T-helper 2 cell treated with Interferon-gamma antibody and Interleukin-4, amounts not matched to agents 5 μg/mL and 100 μg/mL, for 36 hours (primary cell): ENCODE data around the gene SLC6A18.

Experiments
- DNase-seq: peaks from one replicate; pipeline ENCODE4 v3.0.0; 2021; ENCODE audit warnings: low spot score
- H3K27ac Mint-ChIP-seq: one replicate; pipeline ENCODE4 v1.8.0; 2021; ENCODE audit warnings: mild to moderate bottlenecking, mixed read lengths
- H3K27me3 Mint-ChIP-seq: one replicate; pipeline ENCODE4 v1.8.0; 2021; ENCODE audit warnings: low read depth, mixed read lengths
- H3K36me3 Mint-ChIP-seq: one replicate; pipeline ENCODE4 v1.8.0; 2021; ENCODE audit warnings: low read depth, mixed read lengths
- H3K4me1 Mint-ChIP-seq: one replicate; pipeline ENCODE4 v1.8.0; 2021; ENCODE audit warnings: low read depth, mixed read lengths
- H3K4me3 Mint-ChIP-seq: one replicate; pipeline ENCODE4 v1.8.0; 2022; ENCODE audit warnings: mild to moderate bottlenecking, moderate library complexity, mixed read lengths
- H3K9me3 Mint-ChIP-seq: one replicate; pipeline ENCODE4 v1.8.0; 2021; ENCODE audit warnings: mixed read lengths

The SLC6A18 gene

DNA sequence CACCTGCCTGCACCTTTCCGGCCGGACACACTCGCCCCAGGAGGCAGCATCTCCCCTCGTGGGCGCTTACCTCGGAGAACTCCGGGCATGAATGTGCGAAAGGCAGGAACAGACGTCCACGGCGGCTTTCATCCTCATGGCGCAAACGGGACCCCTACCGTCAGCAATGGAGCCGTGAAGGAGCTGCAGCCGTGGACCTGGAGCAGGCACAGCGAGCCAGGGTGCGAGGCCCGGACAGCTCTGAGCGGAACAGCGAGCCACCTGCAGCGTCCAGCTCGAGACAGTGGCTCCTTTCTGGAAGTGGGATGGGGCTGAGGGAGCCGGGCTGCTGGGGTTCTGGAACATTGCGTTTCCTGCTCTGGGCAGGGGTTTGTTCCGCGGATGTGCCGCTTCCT is 31.6 kb upstream of the SLC6A18 start:
- Mint-ChIP-seq H3K9me3 (no peaks in the 10 kb centered on the region), H3K27me3 (peaks cover 14% of the 10 kb centered on the region), H3K36me3 (no peaks in the 10 kb centered on the region), H3K4me3 (no peak overlapping the region), H3K4me1 (no peaks in the 10 kb centered on the region), H3K27ac (no peak overlapping the region)
- no peak for DNase-seq

- Mint-ChIP-seq H3K4me1 (no peaks in the 10 kb centered on the region), H3K4me3 (no peak overlapping the region), H3K9me3 (no peaks in the 10 kb centered on the region), H3K27me3 (peaks cover 13% of the 10 kb centered on the region), H3K27ac (no peak overlapping the region), H3K36me3 (no peaks in the 10 kb centered on the region)
- DNase-seq = no peak
These were observed 30.8 kb upstream of the SLC6A18 start for GRCh38 chr5:1194378-1194777.

DNA sequence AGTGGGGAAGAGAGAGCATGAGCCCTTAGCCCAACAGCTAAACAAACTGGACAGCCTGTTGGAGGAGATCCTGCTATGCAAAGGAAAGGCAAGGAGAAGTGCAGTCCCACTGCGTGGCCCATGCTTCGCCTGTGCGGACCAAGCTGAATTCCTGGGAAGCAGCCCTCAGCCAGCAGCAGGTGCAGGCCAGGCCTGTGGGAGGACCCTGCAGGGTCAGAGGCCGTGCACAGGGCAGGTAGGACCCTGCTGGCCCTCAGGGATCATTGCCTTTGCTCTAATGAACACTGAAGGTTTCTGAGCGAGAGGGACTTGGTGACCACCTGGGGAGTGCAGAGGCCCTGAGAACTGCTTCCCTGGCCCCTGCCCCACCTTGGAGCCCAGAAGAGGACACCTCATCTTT is 29.7 kb upstream of the SLC6A18 start:
- no peak overlapping the region for H3K27ac Mint-ChIP-seq
- H3K36me3 Mint-ChIP-seq = no peaks in the 10 kb centered on the region
- H3K9me3 Mint-ChIP-seq = no peaks in the 10 kb centered on the region
- peaks cover 9% of the 10 kb centered on the region for H3K27me3 Mint-ChIP-seq
- no peak for DNase-seq
- no peaks in the 10 kb centered on the region for H3K4me1 Mint-ChIP-seq
- H3K4me3 Mint-ChIP-seq = no peak overlapping the region

- Mint-ChIP-seq H3K9me3 (no peaks in the 10 kb centered on the region), H3K36me3 (no peaks in the 10 kb centered on the region), H3K27me3 (peaks cover 7% of the 10 kb centered on the region), H3K4me1 (no peaks in the 10 kb centered on the region), H3K27ac (no peak overlapping the region), H3K4me3 (no peak overlapping the region)
- DNase-seq = no peak
These were observed 29.3 kb upstream of the SLC6A18 start for GRCh38 chr5:1195916-1196315.

GRCh38 chr5:1196562-1196961 is 28.6 kb upstream of the SLC6A18 start:
- no peaks in the 10 kb centered on the region for H3K9me3 Mint-ChIP-seq
- no peak overlapping the region for H3K4me3 Mint-ChIP-seq
- no peaks in the 10 kb centered on the region for H3K4me1 Mint-ChIP-seq
- peaks cover 6% of the 10 kb centered on the region for H3K27me3 Mint-ChIP-seq
- H3K36me3 Mint-ChIP-seq = no peaks in the 10 kb centered on the region
- H3K27ac Mint-ChIP-seq = no peak overlapping the region
- no peak for DNase-seq

DNA sequence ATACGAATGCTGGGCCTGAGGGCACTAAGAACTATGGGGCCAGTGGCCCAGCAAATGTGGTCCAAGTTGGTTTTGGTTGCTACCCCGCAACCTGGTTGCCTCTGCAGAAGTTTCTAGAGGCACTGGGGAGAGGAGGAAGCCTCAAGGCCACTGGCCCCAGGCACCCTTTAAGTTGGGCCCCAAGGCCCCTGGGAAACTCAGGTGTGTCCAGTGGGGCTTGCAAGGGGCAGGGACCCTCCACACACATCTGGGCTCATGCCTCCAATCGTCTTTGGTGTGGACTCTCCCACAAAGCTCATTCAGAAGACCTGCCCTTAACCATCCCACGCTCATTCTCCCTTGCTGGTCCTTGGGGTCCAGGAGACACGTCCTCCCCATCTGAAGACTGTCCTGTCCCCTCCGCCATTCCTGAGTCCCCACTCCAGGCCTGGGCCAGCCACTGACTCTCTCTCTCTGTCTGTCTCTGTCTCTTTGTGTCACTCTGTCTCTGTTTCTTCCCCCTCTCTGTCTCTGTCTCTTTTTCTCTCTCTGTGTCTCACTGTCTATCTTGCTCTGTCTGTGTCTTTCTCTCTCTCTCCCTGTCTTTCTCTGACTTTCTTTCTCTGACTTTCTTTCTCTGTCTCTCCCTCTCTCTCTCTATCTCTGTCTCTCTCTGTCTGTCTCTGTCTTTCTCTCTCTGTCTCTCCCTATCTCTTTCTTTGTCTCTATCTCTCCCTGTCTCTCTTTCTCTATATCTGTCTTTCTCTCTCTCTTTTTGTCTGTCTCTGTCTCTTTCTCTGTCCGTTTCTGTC is 27.1 kb upstream of the SLC6A18 start:
- no peak for DNase-seq
- Mint-ChIP-seq H3K27ac (no peak overlapping the region), H3K9me3 (no peaks in the 10 kb centered on the region), H3K27me3 (peaks cover under 1% of the 10 kb centered on the region), H3K4me3 (no peak overlapping the region), H3K36me3 (no peaks in the 10 kb centered on the region), H3K4me1 (no peaks in the 10 kb centered on the region)

DNA sequence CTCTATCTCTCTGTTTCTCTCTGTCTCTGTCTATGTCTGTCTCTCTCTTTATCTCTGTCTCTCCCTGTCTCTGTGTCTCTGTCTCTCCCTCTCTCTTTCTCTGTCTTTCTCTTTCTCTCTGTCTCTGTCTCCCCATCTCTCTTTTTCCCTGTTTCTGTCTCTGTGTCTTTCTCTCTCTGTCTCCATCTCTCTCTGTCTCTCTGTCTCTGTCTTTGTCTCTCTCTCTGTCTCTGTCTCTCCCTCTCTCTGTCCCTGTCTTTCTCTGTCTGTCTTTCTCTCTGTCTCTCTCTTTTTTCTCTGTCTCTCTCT is 25.9 kb upstream of the SLC6A18 start:
- H3K9me3 Mint-ChIP-seq = no peaks in the 10 kb centered on the region
- H3K27me3 Mint-ChIP-seq = no peaks in the 10 kb centered on the region
- no peak overlapping the region for H3K4me3 Mint-ChIP-seq
- H3K4me1 Mint-ChIP-seq = no peaks in the 10 kb centered on the region
- no peaks in the 10 kb centered on the region for H3K36me3 Mint-ChIP-seq
- DNase-seq = no peak
- H3K27ac Mint-ChIP-seq = no peak overlapping the region

- no peaks in the 10 kb centered on the region for H3K27me3 Mint-ChIP-seq
- no peak for DNase-seq
These were observed 25.3 kb upstream of the SLC6A18 start for GRCh38 chr5:1199649-1200494.

GRCh38 chr5:1200495-1201326 is 24.5 kb upstream of the SLC6A18 start:
- Mint-ChIP-seq H3K27me3 (no peaks in the 10 kb centered on the region), H3K9me3 (no peaks in the 10 kb centered on the region), H3K4me3 (no peak overlapping the region), H3K36me3 (no peaks in the 10 kb centered on the region), H3K27ac (no peak overlapping the region), H3K4me1 (no peaks in the 10 kb centered on the region)
- DNase-seq = no peak

More at GRCh38 chr5:1199649-1200494, 25.3 kb upstream of the SLC6A18 start:
- H3K4me1 Mint-ChIP-seq = no peaks in the 10 kb centered on the region
- H3K4me3 Mint-ChIP-seq = no peak overlapping the region
- no peak overlapping the region for H3K27ac Mint-ChIP-seq
- no peaks in the 10 kb centered on the region for H3K36me3 Mint-ChIP-seq
- no peaks in the 10 kb centered on the region for H3K9me3 Mint-ChIP-seq

- H3K27ac Mint-ChIP-seq = no peak within 1 kb of the TSS
- DNase-seq = no peak
- H3K27me3 Mint-ChIP-seq = no peaks in the 10 kb centered on the region
- H3K9me3 Mint-ChIP-seq = no peaks in the 10 kb centered on the region
- no peaks in the 10 kb centered on the region for H3K36me3 Mint-ChIP-seq
- H3K4me3 Mint-ChIP-seq = no peak within 1 kb of the TSS
- H3K4me1 Mint-ChIP-seq = no peaks in the 10 kb centered on the region
These were observed 23.7 kb upstream of the SLC6A18 start, which contains the start of gene SLC6A19 for GRCh38 chr5:1201327-1202025. Gene SLC6A19, plus strand, starts transcription at chr5:1201595. Its CDS starts 56 bp downstream, at chr5:1201651.

- no peak overlapping the region for H3K27ac Mint-ChIP-seq
- no peaks in the 10 kb centered on the region for H3K36me3 Mint-ChIP-seq
- no peaks in the 10 kb centered on the region for H3K9me3 Mint-ChIP-seq
- H3K4me3 Mint-ChIP-seq = no peak overlapping the region
- DNase-seq = no peak
- no peaks in the 10 kb centered on the region for H3K27me3 Mint-ChIP-seq
- no peaks in the 10 kb centered on the region for H3K4me1 Mint-ChIP-seq
These were observed 23.0 kb upstream of the SLC6A18 start for GRCh38 chr5:1202026-1202797.

DNA sequence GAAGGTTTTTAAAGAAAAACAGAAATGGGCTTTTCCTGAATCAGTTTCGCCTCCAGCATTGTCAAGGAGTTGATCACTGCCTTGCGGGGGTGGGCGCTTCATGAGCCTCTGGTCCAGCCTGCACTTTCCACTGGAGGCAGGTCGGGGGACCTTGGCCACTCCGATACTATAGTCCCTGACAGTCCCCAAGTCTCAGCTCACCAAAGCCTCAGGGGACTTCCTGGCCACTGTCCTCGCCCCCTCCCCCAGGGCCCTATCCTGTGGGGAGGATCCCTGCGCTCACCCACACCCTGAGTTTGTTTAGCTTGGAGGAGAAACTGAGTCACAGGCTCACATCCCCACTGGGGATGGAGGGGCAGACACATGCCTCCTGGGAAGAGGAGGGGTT is 22.4 kb upstream of the SLC6A18 start:
- DNase-seq = no peak
- Mint-ChIP-seq H3K4me3 (no peak overlapping the region), H3K27ac (no peak overlapping the region), H3K9me3 (no peaks in the 10 kb centered on the region), H3K27me3 (no peaks in the 10 kb centered on the region), H3K4me1 (no peaks in the 10 kb centered on the region), H3K36me3 (no peaks in the 10 kb centered on the region)
